ENCODE results near the gene PPP2R5D. TPM values are rescaled to one million over a fixed set of nuclear protein-coding genes. Genes with fewer than 3 reads are reported as not detected.

The PPP2R5D gene
- total and polyA plus RNA-seq, 4 donors = 6.7 to 13.9 (median 13.2) TPM

DNA sequence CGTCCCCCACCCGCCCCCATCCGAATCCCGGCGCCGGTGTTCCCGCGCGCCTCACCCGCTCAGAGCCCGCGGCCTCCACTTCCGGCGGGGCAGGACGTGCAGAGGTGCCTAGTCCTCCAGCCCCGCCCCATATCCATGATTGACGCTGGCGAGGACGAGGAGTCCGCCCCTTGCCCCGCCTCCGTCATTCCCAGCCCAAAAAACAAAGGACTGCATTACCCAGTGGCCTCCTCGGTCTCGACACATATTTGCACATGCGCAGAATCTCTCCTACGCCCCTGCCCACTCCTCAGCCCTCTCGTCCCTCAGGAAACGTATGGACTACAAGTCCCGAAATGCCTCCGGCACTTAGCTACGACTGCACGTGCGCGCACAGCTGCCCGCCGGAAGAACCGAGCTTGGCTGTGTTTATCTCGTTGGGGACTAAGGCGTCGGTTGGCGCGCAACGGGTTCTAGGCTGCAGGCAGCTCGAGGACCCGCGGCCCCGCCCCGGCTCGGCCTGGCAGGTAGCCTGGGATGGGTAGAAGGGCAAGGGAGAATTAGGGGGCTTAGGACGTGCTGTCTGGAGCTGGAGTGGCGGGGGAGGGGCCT lies 29.6 kb downstream of the PPP2R5D start, which contains the start of the genes KLHDC3 and MEA1:
Gene KLHDC3, plus strand, starts transcription at position 407 of the 591 bp plus-strand sequence. CDS start 2,944 bp downstream, outside the sequence.
Gene MEA1, minus strand, starts transcription at position 104 of the 591 bp plus-strand sequence. CDS start 133 bp downstream, outside the sequence.
- Histone ChIP-seq H3K4me3 (ENCODE audit: low read depth in 1 of 3, low read length in 3 of 3) (peak within 1 kb of the TSS; percentile 64 to 89 (median 70)), H3K9me3 (ENCODE audit: control insufficient read depth in 4 of 4, low read length in 3 of 4) (no peaks in the 10 kb centered on the region), H3K9ac (ENCODE audit: low read depth in 1 of 2, low read length in 2 of 2) (peak within 1 kb of the TSS; percentile 36 to 72), H3K27me3 (ENCODE audit: control insufficient read depth in 4 of 4, insufficient read depth in 4 of 4, low read length in 3 of 4) (no peaks in the 10 kb centered on the region), H3K27ac (ENCODE audit: low read depth in 1 of 2, low read length in 2 of 2) (peak within 1 kb of the TSS; percentile 46 to 55), H3K4me1 (ENCODE audit: control insufficient read depth in 4 of 4, insufficient read depth in 4 of 4, low read length in 3 of 4) (peaks cover 3 to 36% (median 23%) of the 10 kb centered on the region in 4 donors), H3K36me3 (ENCODE audit: control insufficient read depth in 4 of 4, insufficient read depth in 3 of 4, low read depth in 1 of 4, low read length in 3 of 4) (peaks cover 2 to 48% (median 24%) of the 10 kb centered on the region in 4 donors)
- peak; percentile 98 for DNase-seq (ENCODE audit: low spot score)
- WGBS = under 1% methylated on average over 51 of the region's 51 CpGs
- TF ChIP-seq HNF4G (IDR thresholded peaks at IDR 0.05) = no peak
- peak; percentile 88 for TF ChIP-seq ZBTB33 (IDR thresholded peaks at IDR 0.05)
- TF ChIP-seq EGR1 (IDR thresholded peaks at IDR 0.05; ENCODE audit: low read depth in 2 of 2) = peak in 1 of 2 donors; percentile 56
- TF ChIP-seq GABPA (IDR thresholded peaks at IDR 0.05 in 1 of 2, conservative IDR thresholded peaks at IDR 0.05 in 1 of 2) = peak; percentile 79 to 91
- peak; percentile 98 for TF ChIP-seq MAX (IDR thresholded peaks at IDR 0.05)
- TF ChIP-seq NR2F2 (IDR thresholded peaks at IDR 0.05) = no peak
- TF ChIP-seq YY1 (IDR thresholded peaks at IDR 0.05) = peak; percentile 85
- peak in 1 of 2 donors; percentile 25 for TF ChIP-seq RXRA (IDR thresholded peaks at IDR 0.05)
- TF ChIP-seq, protein P1, sequence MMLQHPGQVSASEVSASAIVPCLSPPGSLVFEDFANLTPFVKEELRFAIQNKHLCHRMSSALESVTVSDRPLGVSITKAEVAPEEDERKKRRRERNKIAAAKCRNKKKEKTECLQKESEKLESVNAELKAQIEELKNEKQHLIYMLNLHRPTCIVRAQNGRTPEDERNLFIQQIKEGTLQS (IDR thresholded peaks at IDR 0.05) = no peak
- peak; percentile 41 to 44 for TF ChIP-seq RAD21 (IDR thresholded peaks at IDR 0.05)
- TF ChIP-seq FOXA1 (IDR thresholded peaks at IDR 0.05) = peak; percentile 61
- TF ChIP-seq JUND (IDR thresholded peaks at IDR 0.05) = peak in 1 of 2 donors; percentile 24
- no peak for TF ChIP-seq FOXA2 (IDR thresholded peaks at IDR 0.05)
- no peak for TF ChIP-seq CTCF (IDR thresholded peaks at IDR 0.05; ENCODE audit: low read depth, low read length, missing input control)
- TF ChIP-seq SP1 (IDR thresholded peaks at IDR 0.05) = peak; percentile 76
- TF ChIP-seq TAF1 (conservative IDR thresholded peaks at IDR 0.05) = no peak
- TF ChIP-seq, protein P2, sequence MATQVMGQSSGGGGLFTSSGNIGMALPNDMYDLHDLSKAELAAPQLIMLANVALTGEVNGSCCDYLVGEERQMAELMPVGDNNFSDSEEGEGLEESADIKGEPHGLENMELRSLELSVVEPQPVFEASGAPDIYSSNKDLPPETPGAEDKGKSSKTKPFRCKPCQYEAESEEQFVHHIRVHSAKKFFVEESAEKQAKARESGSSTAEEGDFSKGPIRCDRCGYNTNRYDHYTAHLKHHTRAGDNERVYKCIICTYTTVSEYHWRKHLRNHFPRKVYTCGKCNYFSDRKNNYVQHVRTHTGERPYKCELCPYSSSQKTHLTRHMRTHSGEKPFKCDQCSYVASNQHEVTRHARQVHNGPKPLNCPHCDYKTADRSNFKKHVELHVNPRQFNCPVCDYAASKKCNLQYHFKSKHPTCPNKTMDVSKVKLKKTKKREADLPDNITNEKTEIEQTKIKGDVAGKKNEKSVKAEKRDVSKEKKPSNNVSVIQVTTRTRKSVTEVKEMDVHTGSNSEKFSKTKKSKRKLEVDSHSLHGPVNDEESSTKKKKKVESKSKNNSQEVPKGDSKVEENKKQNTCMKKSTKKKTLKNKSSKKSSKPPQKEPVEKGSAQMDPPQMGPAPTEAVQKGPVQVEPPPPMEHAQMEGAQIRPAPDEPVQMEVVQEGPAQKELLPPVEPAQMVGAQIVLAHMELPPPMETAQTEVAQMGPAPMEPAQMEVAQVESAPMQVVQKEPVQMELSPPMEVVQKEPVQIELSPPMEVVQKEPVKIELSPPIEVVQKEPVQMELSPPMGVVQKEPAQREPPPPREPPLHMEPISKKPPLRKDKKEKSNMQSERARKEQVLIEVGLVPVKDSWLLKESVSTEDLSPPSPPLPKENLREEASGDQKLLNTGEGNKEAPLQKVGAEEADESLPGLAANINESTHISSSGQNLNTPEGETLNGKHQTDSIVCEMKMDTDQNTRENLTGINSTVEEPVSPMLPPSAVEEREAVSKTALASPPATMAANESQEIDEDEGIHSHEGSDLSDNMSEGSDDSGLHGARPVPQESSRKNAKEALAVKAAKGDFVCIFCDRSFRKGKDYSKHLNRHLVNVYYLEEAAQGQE (IDR thresholded peaks at IDR 0.05) = peak; percentile 61
- TF ChIP-seq HNF4A (conservative IDR thresholded peaks at IDR 0.05) = peak; percentile 20
